ENCODE results near the gene C1QC. TPM values are rescaled to one million over a fixed set of nuclear protein-coding genes. Genes with fewer than 3 reads are reported as not detected.

The C1QC gene
- total RNA-seq, 1 donor from 2014 or later = 800 TPM

GRCh38 chr1:22688466-22688865 is 45.0 kb downstream of the C1QC start:
- DNase-seq (no peak), ATAC-seq (no peak)
- no peaks in the 10 kb centered on the region for H3K9me3 ChIP-seq
- no peaks in the 10 kb centered on the region for H3K4me1 ChIP-seq
- intact Hi-C loops (cut with DNase I) = no loop called here
- H3K4me3 ChIP-seq = no peak overlapping the region
- TF ChIP-seq CTCF (IDR thresholded peaks at IDR 0.05) = no peak
- H3K36me3 ChIP-seq = no peaks in the 10 kb centered on the region
- H3K27me3 ChIP-seq (ENCODE audit: low read depth) = peaks cover 25% of the 10 kb centered on the region
- H3K27ac ChIP-seq = no peak overlapping the region

GRCh38 chr1:22689505-22689904 is 46.1 kb downstream of the C1QC start:
- H3K36me3 ChIP-seq = no peaks in the 10 kb centered on the region
- ATAC-seq = no peak
- H3K27ac ChIP-seq = no peak overlapping the region
- intact Hi-C loops (cut with DNase I) = no loop called here
- no peaks in the 10 kb centered on the region for H3K4me1 ChIP-seq
- no peak for TF ChIP-seq CTCF (IDR thresholded peaks at IDR 0.05)
- H3K27me3 ChIP-seq (ENCODE audit: low read depth) = peaks cover 24% of the 10 kb centered on the region
- no peak overlapping the region for H3K4me3 ChIP-seq
- no peak for DNase-seq
- no peaks in the 10 kb centered on the region for H3K9me3 ChIP-seq

GRCh38 chr1:22691031-22691753 is 47.8 kb downstream of the C1QC start:
- no peaks in the 10 kb centered on the region for H3K4me1 ChIP-seq
- intact Hi-C loops (cut with DNase I) = no loop called here
- no peak overlapping the region for H3K4me3 ChIP-seq
- ATAC-seq (no peak), DNase-seq (no peak)
- H3K9me3 ChIP-seq = no peaks in the 10 kb centered on the region
- H3K27ac ChIP-seq = no peak overlapping the region
- H3K36me3 ChIP-seq = no peaks in the 10 kb centered on the region
- no peak for TF ChIP-seq CTCF (IDR thresholded peaks at IDR 0.05)
- peaks cover 14% of the 10 kb centered on the region for H3K27me3 ChIP-seq (ENCODE audit: low read depth)

- ATAC-seq (no peak), DNase-seq (no peak)
- intact Hi-C loops (cut with DNase I) = no loop called here
- H3K4me3 ChIP-seq = no peak overlapping the region
- no peak for TF ChIP-seq CTCF (IDR thresholded peaks at IDR 0.05)
- no peaks in the 10 kb centered on the region for H3K36me3 ChIP-seq
- no peaks in the 10 kb centered on the region for H3K4me1 ChIP-seq
- H3K9me3 ChIP-seq = no peaks in the 10 kb centered on the region
- peaks cover 7% of the 10 kb centered on the region for H3K27me3 ChIP-seq (ENCODE audit: low read depth)
- no peak overlapping the region for H3K27ac ChIP-seq
Observed at GRCh38 chr1:22694172-22694571, 50.7 kb downstream of the C1QC start.

- H3K9me3 ChIP-seq = no peaks in the 10 kb centered on the region
- no peak for ATAC-seq
- DNase-seq = no peak
- H3K36me3 ChIP-seq = no peaks in the 10 kb centered on the region
- no peak overlapping the region for H3K27ac ChIP-seq
- intact Hi-C loops (cut with DNase I) = no loop called here
- no peaks in the 10 kb centered on the region for H3K4me1 ChIP-seq
- H3K27me3 ChIP-seq (ENCODE audit: low read depth) = peaks cover 6% of the 10 kb centered on the region
- no peak for TF ChIP-seq CTCF (IDR thresholded peaks at IDR 0.05)
- H3K4me3 ChIP-seq = no peak overlapping the region
Observed at GRCh38 chr1:22696610-22697009, 53.2 kb downstream of the C1QC start.

Small RNA genes lying within 50 kb of the gene (microRNA-seq; reads per million reads assigned to microRNA genes)
- gene MIR6127 (ENCODE audit: borderline number of aligned reads) = not detected

Other genes starting within 250 kb of the C1QC start
- gene ZBTB40, start 191.8 kb upstream of the C1QC start, total RNA-seq = 25.3 TPM
- not detected for gene EPHA8, start 80.1 kb upstream of the C1QC start, total RNA-seq
- gene C1QA, start 7.0 kb upstream of the C1QC start, total RNA-seq = 935 TPM
- gene C1QB, start 9.6 kb downstream of the C1QC start, total RNA-seq = 1,524 TPM
- 5.0 TPM for gene EPHB2, start 67.2 kb downstream of the C1QC start, total RNA-seq